ENCODE data around the gene PHLDA1.

- TF ChIP-seq POLR2A (IDR thresholded peaks at IDR 0.05; ENCODE audit: extremely low read depth, insufficient read length) (no peak), MYC (IDR thresholded peaks at IDR 0.05; ENCODE audit: low read depth, low read length) (no peak)
- TF ChIP-seq, protein P1, sequence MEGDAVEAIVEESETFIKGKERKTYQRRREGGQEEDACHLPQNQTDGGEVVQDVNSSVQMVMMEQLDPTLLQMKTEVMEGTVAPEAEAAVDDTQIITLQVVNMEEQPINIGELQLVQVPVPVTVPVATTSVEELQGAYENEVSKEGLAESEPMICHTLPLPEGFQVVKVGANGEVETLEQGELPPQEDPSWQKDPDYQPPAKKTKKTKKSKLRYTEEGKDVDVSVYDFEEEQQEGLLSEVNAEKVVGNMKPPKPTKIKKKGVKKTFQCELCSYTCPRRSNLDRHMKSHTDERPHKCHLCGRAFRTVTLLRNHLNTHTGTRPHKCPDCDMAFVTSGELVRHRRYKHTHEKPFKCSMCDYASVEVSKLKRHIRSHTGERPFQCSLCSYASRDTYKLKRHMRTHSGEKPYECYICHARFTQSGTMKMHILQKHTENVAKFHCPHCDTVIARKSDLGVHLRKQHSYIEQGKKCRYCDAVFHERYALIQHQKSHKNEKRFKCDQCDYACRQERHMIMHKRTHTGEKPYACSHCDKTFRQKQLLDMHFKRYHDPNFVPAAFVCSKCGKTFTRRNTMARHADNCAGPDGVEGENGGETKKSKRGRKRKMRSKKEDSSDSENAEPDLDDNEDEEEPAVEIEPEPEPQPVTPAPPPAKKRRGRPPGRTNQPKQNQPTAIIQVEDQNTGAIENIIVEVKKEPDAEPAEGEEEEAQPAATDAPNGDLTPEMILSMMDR (IDR thresholded peaks at IDR 0.05; ENCODE audit: low read depth, low read length), result no peak
- TF ChIP-seq, protein P2, sequence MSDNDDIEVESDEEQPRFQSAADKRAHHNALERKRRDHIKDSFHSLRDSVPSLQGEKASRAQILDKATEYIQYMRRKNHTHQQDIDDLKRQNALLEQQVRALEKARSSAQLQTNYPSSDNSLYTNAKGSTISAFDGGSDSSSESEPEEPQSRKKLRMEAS (IDR thresholded peaks at IDR 0.05; ENCODE audit: low read depth, low read length), result no peak
Observed at GRCh38 chr12:76064904-76065303, 33.3 kb upstream of the PHLDA1 start.

Data from NB4 (cell line).